ENCODE data around the gene A2ML1.
"Not testable (repeated sequence)": the region's sequence is repeated elsewhere in the genome, so short reads cannot be mapped to it uniquely, and the experiment has no call there.

A2ML1 gene

DNA sequence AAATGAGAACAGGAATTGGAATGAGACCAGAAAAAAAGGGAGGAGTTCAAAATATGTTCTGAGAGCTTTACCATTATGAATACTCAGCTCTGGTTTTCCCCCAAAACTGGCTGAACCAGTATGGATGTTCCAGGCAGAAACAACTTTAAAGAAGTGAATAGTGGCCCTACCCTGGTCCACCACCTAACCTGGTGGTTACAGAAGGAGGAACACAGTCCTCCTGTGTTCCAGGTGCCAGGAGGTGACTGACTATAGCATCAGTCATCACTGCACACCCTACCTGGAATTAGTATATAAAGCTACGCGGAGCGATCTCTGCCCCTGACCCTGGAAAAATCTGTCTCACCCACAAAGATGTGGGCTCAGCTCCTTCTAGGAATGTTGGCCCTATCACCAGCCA is at the start of gene A2ML1:
Gene A2ML1 (plus strand): TSS at position 324 of the 400 bp plus-strand sequence. CDS start 31 bp downstream, at position 355.
- no peak for DNase-seq (ENCODE audit: low read depth)

DNA sequence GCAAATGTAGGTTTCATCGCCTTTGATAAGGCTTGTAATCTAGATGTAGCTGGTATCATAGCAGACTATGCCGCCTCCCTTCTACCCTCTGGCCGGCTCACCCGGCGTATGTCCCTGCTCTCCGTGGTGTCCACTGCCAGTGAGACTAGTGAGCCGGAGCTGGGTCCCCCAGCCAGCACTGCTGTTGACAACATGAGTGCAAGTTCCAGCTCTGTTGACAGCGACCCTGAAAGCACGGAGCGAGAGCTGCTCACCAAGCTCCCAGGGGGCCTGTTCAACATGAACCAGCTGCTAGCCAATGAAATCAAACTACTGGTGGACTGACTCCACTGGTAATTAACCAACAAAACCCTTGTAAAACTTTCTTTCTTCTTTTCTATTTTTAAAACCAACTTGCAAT is 49.0 kb upstream of the A2ML1 start:
- no peak for DNase-seq (ENCODE audit: low read depth)

DNA sequence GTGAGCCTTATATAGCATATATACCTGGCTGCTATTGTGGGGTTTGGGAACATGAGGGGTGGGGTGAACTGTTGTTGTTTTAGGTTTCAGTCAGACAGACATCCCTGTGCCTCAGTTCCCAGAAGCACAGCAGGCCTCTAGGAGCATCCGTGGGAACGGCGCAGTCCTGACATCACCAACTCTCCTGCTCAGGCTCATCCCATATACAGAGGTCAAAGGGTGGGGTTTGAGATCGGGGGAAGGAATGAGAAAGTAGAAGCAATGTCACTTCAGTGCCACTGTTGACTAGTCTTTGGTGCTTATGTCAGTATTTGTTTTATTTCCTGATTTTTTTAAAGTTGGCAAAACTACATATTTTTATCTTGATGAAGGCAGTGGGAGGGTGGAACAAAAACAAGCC is 43.1 kb upstream of the A2ML1 start:
- DNase-seq (ENCODE audit: low read depth) = no peak

DNA sequence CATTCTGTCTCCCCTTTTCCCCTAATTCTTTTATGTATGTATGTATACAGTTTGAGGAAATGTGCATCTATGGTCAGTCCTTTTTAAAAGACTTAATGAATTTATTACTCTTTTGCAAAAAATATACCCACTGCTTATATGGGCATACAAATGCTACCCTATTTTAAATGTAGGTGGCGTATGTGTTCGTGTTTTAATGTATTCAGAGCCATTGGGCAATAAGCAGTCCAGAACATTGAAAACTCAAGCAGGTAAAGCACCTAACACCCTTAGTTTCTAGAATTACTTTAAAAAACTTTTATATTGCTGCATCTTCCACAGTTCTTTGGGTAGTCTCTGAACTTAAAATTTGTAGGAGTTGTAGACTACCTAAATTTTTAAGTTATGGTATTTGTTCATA is 42.6 kb upstream of the A2ML1 start:
- DNase-seq (ENCODE audit: low read depth) = no peak

DNA sequence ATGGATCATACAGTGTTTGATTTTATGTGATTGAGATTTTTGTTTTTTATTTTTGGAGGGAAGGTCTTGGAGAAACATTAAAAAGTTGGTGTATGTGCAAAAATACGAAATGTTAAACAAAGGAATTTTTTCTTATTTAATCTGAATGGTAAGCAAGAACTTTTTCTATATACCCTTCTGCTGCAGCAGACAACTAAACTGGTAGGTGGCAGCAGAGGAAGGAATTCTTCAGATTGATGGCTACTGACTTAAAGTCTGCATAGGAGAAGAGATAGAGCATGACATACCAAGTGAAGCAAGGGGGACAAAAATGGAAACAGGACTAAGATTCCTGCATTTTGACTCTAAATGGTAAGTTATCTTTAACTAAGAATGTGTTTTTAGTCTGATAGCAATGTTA is 42.0 kb upstream of the A2ML1 start:
- peak; percentile 28 for DNase-seq (ENCODE audit: low read depth)

DNA sequence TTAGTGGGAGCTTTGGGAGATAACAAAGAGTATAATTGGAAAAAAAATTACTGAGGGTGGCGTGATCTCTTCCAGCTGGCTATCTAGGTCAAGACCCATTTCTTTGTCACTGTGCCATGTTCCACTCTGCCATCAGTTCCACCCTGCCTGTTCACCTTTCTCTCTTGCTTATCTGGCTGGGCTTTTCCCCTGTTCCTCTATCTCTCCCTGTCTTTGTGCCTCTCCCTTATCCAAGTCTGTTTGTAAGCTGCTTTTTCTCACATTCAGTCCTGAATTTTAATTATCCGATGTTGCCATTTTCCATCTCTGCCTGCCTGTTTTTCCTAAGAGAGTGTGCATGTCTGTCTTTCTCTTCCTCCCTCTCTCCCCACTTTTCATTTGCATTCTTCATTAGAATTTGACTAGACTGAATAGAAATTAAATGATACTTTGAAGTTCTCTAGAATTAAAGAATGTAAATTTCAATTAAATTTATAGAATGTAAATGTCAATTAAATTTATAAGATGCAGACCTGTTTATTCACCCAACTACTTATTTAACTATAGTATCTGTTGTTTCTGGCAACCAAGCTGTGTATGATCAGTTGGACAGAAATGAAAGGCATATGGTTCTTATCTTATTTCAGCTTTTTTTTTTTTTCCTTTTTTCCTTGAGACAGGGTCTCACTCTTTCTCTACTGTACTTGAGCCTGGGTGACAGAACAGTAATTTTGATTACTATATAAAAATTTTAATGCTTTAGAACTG is 40.9 kb upstream of the A2ML1 start:
- DNase-seq (ENCODE audit: low read depth) = no peak

DNA sequence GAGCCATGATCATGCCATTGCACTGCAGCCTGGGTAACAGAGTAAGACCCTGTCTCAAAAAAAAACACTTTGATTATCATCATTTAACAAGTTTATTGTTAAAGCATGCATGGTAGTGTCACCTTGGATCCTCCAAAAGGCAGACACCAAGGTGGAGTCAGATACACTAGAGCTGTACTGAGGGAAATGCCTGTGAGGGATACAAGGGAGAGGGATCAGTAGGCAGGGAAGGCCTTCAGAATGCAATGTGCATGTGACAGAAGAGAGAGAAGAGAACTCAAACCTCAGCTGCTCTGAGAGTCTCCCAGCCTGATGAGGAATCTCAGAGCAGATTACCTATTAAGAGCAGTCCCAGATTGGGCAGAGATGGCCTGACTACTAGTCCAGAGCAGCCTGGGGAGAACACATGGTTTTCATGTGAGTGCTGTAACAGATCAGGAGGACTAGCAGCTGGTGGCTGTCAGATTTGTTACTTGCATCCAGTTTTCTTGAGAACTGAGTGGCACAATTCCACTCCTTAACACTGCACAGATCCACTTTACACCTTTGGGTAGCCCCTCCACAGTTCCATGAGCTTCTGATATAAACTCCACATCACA is 38.0 kb upstream of the A2ML1 start:
- DNase-seq (ENCODE audit: low read depth) = no peak

DNA sequence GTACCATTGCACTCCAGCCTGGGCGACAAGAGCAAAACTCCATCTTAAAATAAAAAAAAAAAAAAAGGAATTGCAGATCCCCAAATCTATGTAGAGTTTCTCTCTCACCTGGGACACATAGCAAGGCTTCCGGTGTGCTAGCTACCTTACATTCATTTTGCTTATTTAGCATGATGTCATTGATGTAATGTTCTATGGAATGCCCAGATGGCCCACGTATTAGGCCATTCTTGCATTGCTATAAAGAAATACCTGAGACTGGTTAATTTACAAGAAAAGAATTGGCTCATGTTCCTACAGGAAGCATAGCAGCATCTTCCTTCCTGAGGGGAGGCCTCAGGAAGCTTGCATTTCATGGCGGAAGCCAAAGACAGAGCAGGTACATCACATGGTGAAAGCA is 36.9 kb upstream of the A2ML1 start:
- no peak for DNase-seq (ENCODE audit: low read depth)

DNA sequence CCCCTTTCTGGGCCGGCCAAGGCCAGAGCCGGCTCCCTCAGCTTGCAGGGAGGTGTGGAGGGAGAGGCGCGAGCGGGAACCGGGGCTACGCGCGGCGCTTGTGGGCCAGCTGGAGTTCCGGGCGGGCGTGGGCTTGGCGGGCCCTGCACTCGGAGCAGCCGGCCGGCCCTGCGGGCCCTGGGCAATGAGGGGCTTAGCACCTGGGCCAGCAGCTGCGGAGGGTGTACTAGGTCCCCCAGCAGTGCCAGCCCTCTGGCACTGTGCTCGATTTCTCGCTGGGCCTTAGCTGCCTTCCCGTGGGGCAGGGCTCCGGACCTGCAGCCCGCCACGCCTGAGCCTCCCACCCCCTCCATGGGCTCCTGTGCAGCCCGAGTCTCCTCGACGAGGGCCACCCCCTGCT is 35.2 kb upstream of the A2ML1 start:
- DNase-seq (ENCODE audit: low read depth) = not testable (repeated sequence)

DNA sequence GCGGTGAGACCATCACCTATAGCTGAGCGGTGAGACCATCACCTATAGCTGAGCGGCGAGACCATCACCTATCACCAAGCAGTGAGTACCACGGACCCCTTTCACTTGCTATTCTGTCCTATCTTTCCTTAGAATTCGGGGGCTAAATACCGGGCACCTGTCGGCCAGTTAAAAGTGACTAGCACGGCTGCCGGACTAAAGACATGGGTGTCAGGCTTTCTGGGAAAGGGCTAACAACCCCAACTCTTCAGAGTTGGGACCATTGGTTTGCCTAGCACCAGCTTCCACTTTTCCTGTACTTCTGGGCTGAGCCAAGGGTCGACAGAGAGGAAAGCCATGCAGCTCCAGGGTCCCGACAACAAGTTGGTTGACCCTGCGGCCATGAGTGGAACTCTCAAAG is 33.7 kb upstream of the A2ML1 start:
- DNase-seq (ENCODE audit: low read depth) = not testable (repeated sequence)

DNA sequence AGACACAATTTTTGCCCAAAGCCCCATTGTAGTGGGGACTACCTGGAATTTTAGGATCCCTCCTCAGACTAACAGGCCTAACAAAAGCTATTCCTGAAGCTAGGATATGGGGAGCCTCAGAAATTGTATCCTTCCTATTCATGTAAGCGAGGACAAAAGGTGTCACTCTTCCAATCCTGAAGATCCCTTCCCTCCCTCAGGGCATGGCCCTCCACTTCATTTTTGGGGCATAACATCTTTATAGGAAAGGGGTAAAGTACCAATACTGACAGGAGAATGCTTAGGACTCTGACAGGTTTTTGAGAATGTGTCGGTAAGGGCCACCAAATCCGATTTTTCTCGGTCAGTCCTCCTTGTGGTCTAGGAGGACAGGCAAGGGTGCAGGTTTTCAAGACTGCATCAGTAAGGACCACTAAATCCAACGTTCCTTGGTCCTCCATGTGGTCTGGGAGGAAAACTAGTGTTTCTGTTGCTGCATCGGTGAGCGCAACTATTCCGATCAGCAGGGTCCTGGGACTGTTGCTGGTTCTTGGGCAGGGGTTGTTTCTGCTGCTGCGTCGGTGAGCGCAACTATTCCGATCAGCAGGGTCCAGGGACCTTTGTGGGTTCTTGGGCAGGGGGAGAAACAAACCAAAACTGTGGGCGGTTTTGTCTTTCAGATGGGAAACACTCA is 32.9 kb upstream of the A2ML1 start:
- DNase-seq (ENCODE audit: low read depth) = not testable (repeated sequence)

DNA sequence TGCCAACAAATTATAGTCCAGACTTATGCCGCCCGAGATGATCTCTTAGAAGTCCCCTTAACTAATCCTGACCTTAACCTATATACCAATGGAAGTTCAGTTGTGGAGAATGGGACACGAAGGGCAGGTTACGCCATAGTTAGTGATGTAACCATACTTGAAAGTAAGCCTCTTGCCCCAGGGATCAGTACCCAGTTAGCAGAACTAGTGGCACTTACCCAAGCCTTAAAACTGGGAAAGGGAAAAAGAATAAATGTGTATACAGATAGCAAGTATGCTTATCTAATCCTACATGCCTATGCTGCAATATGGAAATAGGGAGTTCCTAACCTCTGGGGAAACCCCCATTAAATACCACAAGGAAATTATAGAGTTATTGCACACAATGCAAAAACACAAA is 29.2 kb upstream of the A2ML1 start:
- not testable (repeated sequence) for DNase-seq (ENCODE audit: low read depth)

DNA sequence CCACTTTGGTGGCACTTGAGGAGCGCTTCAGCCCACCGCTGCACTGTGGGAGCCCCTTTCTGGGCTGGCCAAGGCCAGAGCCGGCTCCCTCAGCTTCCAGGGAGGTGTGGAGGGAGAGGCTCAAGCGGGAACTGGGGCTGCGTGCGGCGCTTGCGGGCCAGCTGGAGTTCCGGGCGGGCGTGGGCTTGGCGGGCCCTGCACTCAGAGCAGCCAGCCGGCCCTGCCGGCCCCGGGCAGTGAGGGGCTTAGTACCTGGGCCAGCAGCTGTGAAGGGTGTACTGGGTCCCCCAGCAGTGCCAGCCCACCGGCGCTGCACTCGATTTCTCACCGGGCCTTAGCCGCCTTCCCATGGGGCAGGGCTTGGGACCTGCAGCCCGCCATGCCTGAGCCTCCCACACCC is 27.8 kb upstream of the A2ML1 start:
- not testable (repeated sequence) for DNase-seq (ENCODE audit: low read depth)

DNA sequence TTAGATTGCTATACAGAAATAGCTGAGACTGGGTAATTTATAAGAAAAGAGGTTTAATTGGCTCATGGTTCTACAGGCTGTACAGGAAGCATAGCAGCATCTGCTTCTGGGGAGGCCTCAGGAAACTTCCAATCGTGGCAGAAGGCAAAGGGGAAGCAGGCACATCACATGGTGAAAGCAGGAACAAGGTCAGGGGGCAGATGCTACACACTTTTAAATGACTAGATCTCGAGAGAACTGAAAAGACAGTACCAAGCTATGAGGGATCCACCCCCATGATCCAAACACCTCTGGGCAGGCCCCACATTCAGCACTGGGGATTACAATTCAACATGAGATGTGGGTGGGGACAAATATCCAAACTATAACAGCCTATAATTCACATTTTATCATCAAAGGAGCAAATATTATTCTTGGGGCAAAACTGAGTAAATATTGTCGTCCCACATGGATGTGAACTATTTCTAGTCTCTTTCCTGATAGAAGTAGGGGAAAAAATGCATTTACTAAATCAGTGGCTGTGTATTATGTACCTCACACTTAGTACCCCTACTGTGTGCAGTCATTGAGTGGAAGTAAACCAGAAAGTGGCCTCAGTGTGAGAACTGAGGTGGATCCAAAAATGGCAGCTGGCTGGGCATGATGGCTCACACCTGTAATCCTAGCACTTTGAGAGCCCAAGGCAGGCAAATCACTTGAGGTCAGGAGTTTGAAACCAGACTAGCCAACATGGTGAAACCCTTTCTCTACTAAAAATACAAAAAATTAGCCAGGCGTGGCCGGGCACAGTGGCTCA is 25.4 kb upstream of the A2ML1 start:
- DNase-seq (ENCODE audit: low read depth) = no peak

DNA sequence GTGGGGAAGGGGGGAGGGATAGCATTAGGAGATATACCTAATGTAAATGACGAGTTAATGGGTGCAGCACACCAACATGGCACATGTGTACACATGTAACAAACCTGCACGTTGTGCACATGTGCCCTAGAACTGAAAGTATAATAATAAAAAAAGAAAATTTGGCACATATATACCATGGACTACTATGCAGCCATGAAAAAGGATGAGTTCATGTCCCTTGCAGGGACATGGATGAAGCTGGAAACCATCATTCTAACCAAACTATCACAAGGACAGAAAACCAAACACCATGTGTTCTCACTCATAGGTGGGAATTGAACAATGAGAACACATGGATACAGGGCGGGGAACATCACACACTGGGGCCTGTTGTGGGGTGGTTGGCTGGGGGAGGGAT is 21.2 kb upstream of the A2ML1 start:
- DNase-seq (ENCODE audit: low read depth) = not testable (repeated sequence)

DNA sequence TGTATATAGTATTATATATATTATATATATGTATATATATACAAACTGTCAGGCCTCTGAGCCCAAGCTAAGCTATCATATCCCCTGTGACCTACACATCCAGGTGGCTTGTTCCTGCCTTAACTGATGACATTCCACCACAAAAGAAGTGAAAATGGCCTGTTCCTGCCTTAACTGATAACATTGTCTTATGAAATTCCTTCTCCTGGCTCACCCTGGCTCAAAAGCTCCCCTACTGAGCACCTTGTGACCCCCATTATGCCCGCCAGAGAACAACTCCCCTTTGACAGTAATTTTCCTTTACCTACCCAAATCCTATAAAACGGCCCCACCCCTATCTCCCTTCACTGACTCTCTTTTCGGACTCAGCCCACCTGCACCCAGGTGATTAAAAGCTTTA is 17.6 kb upstream of the A2ML1 start:
- not testable (repeated sequence) for DNase-seq (ENCODE audit: low read depth)

DNA sequence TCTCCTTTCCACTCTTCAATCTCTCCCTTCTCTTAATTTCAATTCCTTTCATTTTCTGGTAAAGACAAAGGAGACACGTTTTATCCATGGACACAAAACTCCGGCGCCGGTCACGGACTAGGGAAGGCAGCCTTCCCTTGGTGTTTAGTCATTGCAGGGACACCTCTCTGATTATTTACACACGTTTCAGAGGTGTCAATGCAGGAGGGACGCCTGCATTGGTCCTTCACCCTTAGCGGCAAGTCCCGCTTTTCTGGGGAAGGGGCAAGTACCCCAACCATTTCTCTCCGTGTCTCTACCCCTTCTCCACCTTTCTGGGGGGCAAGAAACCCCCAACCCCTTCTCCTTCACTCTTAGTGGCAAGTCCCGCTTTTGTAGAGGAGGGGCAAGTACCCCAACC is 16.9 kb upstream of the A2ML1 start:
- DNase-seq (ENCODE audit: low read depth) = not testable (repeated sequence)

DNA sequence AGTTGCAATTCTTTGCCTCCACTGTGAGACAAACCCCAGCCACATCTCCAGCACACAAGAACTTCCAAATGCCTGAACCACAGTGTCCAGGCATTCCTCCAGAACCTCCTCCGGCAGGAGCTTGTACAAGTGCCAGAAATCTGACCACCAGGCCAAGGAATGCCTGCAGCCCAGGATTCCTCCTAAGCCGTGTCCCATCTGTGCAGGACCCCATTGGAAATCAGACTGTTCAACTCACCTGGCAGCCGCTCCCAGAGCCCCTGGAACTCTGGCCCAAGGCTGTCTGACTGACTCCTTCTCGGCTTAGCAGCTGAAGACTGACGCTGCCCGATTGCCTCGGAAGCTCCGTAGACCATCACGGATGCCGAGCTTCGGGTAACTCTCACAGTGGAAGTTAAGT is 15.3 kb upstream of the A2ML1 start:
- not testable (repeated sequence) for DNase-seq (ENCODE audit: low read depth)

DNA sequence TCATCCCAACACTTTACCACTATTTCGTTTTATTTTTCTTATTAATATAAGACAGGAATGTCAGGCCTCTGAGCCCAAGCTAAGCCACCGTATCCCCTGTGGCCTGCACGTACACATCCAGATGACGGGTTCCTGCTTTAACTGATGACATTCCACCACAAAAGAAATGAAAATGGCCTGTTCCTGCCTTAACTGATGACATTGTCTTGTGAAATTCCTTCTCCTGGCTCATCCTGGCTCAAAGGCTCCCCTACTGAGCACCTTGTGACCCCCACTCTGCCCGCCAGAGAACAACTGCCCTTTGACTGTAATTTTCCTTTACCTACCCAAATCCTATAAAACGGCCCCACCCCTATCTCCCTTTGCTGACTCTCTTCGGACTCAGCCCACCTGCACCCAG is 12.3 kb upstream of the A2ML1 start:
- DNase-seq (ENCODE audit: low read depth) = not testable (repeated sequence)

DNA sequence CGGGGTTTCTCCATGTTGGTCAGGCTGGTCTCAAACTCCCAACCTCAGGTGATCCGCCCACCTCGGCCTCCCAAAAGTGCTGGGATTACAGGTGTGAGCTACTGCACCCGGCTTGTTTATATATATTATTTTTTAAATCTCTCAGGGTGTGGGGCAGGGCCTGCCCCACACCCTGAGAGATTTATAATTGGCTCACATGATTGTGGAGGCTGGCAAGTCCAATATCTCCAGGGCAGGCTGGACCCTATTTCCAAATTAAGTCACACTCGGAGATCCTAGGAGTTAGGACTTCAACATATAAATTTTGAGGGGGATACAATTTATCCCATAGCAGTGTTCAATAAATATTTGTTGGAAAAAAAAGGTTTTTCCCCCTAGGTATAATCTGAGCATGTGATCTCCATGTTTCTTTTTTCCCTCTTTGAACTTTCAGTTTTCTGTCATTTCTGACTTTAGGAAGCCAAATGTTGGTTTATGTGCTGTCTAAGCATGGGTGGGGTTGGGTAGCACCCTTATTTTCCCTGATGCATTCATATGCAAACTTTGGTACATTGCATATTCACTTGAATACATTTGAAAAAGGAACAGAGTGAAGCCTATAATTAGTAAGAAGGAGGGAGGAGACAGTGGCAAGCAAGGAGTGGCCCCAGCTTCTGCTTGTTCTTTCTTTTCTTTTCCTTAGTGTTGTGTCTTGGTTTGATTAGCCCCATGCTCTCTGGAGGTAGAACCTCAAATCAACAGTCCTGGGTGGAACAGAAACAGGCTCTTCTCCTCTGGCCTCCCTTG is 8.7 kb upstream of the A2ML1 start:
- DNase-seq (ENCODE audit: low read depth) = no peak

DNA sequence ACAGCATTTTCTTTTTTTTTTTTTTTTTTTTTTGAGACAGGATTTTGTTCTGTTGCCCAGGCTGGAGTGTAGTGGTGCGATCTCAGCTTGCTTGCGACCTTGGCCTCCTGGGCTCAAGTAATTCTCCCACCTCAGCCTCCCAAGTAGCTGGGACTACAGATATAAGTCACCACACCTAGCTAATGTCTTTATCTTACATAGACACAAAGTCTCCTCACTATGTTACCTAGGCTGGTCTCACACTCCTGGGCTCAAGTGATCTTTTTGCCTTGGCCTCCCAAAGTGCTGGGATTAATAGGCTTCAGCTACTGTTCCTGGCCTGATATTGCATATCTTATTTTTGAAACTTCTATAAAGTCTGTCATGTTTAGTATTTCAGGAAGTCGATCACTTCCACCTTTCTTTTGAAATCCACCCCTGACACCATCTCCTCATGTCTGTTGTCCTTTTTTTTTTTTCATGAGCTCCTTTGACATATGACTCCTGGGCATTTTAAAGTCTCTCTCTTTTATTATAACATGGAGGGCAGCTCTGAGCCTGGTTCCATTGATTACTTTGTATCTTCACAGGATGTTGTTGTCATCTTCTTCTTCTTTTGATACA is 5.9 kb upstream of the A2ML1 start:
- DNase-seq (ENCODE audit: low read depth) = no peak
